Midbrain (tissue), 1 donor: ENCODE results near the gene SIRT7.

Experiments used
- DNase-seq: peaks from one replicate; lab custom pipeline; 2025; lab: John Stamatoyannopoulos, UW

The SIRT7 gene

DNA sequence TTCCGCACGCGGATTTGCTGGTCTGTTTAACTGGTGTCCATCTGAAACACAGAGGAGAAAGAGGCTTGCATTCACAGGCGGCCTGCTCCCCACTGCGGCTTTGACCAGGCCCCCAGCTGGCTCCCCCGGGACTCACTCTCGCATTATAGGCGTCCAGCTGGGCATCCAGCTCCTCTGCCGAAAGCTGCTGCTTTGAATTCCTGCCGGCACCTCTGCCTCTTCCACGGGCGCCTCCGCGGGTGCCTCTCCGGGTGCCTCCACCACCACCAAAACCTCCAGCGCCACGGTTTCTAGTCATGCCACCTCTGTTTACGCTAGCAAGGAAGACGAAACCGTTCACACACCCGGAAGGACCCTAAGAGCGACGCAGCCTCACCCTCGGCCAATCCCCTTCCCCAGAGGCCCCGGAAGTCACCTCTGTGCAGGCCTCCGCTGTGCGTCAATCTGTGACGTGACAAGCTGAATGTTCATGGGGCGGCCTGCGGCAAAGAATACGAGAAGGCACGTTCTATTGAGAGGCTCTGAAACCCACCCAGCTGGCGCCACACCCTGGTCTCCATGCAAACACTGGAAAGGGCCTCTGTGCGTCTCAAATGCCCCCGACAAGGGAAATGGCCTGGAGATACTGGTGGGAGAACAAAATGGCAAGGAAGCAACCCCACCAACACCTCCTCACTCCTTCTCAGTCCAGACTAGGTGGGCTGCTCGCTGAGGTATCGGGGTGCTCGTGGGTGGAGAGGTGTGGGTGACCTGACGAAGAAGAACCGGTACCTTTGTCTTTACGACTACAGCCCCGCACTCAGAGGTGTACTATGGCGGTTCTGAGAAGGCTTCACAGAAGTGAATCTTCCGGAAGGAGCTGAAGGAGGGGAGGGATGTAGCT is 29.6 kb downstream of the SIRT7 start:
- no peak for DNase-seq

DNA sequence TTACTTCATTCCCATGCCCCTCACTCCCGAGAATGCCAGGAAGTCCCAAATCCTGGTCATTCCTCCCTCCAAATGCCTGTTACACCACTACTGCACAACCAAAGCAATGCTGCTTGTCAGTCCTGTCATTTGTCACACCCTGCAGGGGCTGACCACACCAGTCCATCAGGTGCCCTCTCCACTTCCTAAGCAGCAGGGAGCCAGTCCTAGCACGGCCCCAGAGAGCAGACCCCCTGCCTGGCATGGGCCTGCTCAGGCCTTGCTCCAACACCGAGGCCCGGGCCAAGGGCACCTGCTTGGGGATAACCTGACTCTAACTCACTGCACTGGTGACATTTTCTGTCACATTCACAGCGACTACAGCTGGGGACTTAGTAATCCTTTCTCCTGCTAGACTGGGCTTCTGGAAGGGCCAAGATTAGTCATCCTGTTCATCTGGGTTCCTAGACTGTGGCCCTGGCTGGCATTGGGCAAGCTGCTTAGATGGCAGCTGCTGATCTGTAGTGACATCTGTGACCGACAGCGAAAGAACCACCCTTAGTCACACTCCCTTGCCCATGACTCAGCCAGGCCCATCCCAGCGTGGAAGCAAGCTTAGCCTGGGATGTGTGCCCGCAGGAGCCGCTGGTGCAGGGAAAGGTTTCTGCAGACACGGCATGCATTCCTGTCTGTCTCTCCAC is 32.0 kb downstream of the SIRT7 start:
- no peak for DNase-seq

DNA sequence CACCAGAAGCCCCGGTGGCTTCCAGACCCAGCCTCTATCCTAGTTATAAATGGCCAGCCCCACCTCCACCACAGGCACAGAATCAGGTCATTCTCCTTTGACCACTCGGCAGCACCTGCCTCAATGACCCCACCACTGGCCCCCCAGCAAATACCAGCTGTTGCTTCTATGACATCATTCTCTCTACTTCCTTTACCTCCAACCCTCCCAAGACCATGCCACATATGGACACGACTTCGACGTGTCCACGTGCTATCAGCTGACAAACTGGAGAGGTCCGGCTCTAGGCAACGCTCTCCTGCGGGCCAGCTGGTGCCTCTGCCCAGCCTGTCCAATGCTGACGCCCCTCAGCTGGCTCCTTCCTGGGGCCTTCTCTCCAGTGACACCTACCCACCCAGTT is 32.5 kb downstream of the SIRT7 start:
- DNase-seq: no peak

DNA sequence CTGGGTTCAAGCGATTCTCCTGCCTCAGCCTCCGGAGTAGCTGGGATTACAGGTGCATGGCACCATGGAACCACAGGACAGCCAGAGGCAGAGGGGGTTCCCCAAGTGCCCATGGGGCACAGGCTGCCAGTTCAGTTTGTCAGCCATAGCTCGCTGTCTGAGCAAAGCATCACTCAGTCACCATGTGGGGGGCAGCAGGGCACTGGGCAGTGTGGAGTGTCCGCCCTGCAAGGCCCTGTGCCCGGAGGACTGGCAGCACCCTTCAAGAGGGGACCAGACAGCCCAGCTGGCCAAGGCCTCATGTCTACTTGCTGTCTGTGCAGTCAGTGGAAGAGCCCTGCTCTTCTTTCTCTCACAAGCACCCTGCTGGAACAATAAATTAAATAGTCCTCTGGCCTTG is 33.0 kb downstream of the SIRT7 start:
- no peak for DNase-seq

DNA sequence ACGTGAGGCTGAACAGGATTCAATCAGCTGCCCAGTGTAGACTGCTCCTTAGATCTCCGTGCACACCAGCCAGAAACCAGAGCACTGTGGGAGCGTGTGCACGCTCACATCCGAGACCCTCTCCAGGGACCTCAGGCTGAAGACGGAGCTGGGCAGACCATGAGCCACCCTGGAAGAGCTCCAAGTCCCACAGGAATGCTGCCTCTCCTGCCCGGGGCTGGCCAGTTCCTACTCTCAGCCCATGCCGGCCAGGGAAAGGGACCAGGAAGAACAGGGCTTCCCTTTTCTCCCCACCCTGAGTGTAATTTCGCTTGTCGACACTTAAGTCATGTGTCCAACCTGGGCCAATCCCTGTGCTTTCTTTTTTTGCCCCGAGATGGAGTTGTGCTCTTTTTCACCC is 33.5 kb downstream of the SIRT7 start:
- no peak for DNase-seq

DNA sequence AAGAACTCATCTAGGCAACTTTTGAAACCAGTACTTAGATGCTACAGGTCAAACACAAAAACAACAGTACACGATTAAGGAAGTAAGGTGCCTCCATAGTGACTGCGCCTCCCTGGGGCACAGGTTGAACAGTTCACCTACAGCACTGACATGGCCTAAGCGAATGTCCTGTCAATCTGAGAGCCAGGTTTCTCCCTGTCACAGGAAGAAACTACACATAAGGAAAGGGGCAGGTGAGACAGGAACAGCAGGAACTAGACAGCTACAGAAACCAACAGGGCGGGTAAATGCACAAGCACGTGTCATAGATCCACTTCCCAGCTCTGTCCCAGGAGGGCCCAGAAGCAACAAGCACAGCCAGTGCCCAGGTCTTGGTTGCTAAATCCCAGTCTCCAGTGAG is 38.9 kb downstream of the SIRT7 start:
- DNase-seq: no peak

DNA sequence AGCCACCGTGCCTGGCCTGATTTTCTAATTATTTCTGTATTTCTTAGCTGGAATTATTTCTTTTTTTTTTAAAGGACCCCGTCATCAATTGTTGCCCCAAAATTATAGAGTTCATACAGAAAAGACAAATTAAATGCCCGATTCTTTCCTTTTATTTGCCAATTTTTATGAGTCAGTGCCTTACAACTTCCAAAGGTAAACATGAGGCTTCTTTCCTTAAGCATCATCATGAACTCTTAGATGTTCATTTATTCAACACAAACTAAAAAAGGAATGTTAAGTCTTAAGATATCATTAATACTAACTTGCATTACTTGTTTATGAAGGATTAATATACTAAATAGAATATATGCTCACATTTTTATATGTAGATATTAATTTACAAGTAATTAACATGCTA is 39.7 kb downstream of the SIRT7 start:
- DNase-seq: no peak

DNA sequence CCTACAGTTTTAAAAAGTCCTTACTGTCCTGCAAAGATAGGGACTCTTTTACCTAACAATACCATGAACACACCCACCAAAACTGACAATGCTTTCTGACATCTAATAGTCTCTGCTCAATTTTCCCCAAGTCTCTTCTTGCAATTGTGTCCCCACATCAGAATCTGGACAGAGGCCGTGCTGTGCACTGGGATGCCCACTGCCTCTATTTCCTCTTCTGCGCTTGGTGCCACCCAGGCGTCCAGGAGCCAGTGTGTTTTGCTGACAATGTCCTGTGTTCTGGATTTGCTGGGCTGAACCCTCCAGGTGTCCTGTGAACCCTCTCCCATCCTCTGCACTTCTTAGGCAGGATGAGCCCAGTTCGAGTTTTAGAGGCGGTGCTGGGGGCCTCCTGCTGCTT is 40.4 kb downstream of the SIRT7 start:
- no peak for DNase-seq

DNA sequence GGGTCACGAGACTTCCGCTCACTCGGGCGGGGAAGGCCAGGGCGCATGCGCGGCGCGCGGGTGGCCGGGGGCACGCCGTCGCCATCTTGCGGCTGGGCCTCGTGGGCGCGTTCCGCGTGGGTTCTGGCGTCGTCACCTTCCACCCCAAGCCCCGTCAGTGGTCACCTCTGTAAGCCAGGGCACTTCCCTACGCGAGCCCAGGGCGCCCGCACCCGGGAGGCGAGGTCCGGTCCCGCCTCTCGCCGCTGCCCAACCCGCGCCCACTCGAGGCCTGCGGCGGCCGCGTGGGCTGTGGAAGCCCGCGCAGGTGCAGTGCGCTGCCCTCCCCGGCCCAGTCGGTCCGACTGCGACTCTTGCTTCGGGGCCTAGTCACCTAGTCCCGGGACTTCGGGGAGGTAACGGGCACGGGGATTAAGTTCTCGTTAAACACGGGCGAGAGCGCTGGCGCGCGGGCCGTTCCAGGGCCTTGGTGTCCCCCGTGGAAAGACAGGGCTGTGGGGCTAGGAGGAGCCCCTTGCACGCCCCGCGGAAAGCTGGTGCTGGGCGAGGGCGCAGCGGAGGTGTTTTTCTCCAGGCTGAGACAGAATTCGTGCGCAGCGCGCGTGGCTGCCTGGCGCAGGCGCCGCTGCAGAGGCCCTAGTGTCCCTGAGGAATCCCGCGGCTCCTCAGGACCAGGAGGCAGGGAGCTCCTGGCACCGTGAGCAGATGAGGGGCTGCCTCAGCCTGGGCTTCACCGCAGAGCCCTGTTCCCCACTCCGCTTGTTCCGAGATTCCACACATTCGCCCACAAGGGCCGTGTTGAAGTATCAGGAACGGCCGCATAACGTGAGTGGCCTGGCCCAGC is 46.4 kb downstream of the SIRT7 start:
- DNase-seq: peak; percentile 89

DNA sequence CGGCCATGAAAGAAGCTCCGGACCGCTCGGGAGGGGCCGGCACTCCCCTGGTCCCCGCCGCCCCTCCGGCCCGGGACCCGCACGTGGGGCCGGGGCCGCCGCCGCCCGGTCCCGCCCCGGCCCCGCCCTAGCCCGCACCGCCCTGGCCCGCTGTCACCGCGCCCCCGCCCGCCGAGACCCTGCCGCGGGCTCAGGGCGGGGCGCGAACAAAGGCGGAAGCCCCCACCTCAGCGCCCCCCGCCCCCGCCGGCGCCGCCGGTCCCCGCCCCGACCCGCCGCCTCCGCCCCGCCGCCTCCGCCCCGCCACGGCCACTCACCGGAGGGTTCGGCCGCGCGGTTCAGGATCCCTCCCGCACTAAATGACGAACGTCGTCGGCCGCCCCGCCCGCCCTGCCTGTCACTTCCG is 47.0 kb downstream of the SIRT7 start, which contains the start of gene ARHGDIA:
Gene ARHGDIA (minus strand): TSS at position 357 of the 406 bp plus-strand sequence. CDS start 1,407 bp downstream, outside the sequence.
- no peak for DNase-seq

DNA sequence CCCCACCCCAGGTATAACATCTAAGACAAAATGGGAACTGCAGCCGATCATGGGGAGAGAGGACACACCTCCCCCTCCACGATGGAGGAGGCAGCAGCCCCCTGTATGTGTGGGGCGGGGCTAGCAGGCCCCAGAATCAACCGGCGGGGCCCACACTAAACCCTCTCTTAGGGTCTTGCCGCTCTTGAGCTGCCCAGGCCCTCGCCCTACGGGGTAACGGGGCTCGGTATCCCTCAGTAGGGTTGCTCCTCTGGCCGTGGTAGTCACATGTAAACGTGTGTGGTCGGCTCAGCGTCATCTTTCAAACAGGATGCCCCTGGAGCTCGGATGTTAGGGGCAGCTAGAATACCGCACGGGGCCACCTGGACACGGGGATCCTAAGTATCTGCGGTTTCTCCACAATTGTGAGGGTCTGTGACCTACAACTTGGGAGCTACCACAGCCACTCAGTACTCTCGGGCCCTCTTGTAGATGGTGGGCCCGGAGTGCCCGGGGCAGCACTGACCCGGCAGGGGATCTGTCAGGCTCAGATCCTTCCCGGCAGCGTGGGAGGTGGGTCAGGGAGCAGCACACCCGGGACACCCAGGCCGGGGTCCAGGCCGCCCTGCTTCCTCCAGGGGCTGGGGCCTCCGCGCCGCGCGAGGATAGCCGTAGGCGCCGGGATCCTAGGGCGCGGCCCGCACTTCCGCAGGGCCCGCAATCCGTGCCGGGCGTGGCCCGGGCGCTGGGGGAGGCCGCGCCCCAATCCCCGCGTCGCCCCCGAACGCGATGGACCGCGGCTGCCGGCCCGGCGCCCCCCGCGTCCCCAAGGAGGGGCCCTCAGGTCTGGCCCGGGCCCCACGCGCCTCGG is 47.6 kb downstream of the SIRT7 start:
- no peak for DNase-seq

DNA sequence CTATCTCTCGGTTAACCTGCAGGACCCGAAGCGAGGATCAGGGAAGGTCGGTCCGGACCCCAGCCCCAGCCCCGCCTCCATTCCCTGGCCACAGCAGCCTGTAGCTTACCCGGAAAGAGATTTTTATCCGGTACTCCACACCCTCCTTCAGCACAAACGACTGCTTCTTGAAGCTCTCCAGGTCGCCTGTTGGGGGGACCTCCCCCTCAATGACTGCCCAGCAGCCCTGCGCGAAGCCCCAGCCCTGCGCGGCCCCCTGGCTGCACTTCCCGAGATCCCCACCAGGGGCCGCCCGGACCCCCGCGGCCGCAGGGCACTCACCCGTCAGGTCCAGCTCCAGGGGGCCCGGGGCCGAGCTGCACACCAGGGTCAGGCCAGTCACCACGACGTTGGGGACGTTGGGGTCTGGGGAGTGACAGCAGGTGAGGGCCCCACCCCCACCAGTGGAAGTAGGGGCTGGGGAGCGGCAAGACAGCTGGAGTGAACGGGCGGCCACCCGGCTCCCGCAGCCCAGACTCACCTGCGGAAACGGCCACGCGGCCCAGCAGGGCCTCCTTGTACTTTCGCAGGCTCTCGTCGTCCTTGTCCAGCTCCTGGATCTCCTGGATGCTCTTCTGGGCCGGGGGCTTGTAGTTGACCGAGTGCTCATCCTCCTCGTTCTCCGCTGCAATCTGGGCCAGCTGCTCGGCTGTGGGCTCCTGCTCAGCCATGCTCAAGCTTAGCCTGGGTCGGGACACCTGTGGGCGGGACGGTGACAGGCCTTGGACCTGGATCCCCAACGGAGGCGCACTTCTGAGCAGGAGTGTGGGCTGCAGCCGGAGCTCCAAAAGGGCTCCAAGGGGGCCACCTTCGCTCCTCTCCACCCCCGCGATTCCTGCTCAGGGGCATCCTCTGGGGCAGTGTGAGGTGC is 48.5 kb downstream of the SIRT7 start:
- peak; percentile 8 for DNase-seq

DNA sequence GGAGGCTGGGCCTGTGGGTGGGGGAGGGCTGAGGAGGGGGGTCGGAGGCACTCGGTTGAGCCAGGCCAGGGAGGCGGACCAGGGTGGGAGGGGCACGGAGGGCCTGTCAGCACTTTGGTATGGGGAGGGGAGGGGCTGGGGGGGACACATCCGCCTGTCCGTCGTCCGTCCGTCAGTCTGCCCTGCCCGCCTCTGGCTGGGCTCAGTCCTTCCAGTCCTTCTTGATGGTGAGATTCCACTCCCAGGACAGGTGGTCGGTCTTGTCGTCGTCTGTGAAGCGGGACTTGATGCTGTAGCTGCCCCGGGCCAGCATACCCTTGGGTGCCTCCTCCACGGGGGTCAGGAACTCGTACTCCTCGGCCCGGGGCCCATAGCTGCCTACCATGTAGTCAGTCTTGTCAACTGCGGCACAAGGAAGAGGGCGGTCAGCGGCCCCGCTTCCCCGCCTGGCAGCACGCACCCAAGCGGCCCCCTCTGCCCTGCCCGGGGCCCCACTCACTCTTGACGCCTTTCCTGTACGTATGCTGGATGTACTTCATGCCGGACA is 49.2 kb downstream of the SIRT7 start:
- DNase-seq: no peak

DNA sequence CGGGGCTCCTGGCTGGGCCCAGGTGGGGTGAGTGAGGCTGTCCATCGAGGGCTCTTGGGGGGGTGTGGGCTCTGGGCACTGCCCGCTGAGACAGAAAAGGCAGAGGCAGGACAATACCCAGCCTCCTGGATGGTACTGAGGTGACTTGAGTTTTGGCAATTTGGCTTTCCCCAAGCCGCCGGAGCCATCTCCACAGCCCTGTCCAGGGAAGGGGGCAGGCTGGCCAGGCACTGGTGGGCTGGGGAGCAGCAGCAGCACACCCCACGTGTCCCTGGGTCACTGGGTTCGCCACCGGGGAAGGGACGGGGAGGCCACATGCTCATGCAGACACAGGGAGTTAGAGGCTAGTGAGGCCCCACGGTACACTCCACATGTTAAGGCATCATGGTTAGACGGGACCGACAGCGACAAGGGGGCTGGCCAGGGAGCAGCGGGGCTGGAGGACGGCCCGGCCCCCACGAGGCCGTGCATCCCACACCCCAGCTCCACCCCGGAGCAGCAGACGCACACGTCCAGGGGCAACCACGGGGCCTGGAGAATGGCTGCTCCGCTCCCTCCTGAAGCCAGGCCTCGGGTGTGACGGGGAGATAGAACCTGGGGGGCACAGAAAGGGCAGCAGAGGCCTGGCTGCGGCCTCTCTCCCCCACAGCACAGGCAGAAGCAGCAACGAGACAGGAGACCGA is 49.8 kb downstream of the SIRT7 start:
- DNase-seq: no peak

DNA sequence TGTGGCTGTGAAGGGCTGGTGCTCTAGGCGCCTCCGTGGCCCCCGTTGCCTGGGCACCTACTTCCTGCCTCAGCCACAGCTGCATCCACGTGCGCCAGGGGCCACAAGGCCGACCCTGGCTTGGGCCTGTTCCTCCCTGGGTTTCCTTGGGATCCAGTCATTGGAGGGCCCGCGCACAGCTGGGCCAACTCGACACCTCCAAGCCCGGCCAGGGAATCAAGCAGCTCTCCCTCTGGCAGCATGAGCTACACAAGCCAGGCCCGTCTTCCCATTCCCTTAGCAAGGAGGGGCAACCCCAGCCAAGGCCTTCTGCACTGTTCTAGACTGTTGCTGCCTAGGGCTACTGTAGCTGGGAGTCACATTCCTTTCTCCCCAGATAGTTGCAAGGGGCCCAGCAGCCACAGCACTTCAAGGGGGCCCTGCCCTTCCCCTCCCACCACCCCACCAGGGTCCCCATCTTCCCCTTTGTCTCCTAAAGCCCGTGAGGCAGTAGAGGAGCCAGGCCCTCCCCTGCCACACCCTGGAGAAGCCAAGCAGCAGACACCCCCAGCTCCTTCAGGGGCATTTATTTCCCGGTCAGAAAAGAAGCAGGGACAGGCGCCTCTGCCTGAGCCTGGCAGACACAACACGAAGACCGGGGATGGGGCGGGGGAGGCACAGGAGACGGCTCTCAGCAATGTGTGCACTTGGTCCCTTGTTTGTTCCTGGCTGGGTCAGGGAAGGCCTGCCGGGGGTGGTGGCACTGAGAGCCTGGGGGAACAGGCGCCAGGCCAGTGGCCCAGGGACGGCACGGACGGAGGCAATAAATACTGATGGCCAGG is 50.6 kb downstream of the SIRT7 start:
- no peak for DNase-seq

DNA sequence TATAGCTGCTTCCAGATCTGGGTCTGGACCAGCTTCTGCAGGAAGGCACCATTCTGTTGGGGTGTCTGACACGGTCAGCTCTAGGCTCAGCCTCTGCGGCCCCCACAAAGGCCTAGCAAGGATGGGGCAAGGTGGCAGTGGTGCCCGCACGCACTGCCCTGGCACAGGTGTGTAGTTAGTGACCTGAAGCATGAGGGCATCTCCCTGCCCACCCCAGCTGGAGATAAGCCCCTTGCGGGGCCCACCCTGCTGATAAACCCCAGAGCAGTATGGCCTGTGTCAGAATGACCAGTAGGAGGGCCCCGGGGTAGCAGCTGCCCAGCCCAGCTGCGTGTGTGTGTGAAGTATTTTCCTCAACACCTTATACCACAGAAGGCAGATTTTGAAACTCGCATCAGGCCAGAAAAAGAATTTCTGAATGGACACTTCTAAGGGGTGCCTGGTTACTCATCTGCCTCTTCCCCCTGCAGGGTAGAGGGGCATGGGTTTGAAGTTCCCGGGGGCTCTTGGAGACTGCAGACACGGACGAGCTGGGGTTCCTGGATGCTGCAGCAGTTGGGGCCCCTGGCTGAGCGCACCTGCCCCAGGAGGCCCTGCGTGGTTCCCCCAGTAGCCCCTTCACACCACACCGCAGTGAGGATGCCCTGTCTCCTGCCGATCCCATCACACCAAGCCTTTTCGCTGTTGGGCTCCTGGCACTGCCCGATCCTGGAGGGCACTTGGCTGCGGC is 51.4 kb downstream of the SIRT7 start:
- no peak for DNase-seq

DNA sequence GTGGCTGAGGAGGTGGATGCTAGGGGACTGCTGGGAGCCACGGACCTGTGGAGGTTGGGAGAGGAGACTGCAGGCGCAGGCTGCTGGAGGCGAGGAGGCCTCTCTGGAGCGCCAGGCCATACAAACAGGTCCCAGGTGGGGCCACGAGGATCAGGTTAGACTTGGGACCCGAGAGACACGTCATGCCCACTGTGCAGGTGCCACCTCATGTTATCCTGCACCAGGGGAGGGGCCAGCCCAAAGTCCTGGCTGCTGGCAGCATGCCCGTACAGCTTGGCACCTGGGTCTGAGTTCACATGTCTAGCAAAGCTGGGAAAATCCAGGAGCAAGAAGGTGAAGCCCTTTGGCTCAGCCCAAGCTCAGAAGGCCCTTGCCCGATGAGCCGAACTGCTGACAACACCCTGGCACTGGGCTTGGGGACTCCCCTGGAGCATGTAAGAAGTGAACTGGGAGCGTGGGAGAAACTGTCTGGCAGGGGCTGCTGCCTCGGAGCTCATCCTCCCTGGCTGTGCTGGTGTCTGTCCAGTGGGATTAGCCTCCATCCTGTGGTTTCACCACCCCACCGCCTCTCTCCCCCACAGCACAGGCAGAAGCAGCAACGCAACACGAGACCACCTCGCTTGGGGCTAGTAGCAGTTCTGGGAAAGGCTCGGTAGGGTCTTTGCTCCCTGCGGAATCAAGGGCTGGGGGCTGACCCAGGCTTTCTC is 52.1 kb downstream of the SIRT7 start:
- DNase-seq: no peak
